Left ventricle myocardium inferior (tissue), 1 donor: ENCODE data around the gene VPS41. TPM values are rescaled to one million over a fixed set of nuclear protein-coding genes. Genes with fewer than 3 reads are reported as not detected.

Source experiments
- DNase-seq: peaks from one replicate; pipeline ENCODE4 v3.0.0-alpha.2; 2020
- H3K27ac ChIP-seq: fragments of 200-600 bp; replicated peaks from 2 replicates; pipeline ENCODE4 v1.8.0; 2021
- H3K27me3 ChIP-seq: fragments of 200-600 bp; 2 replicates; pipeline ENCODE4 v1.8.0; 2021; ENCODE audit warnings: low read depth
- H3K36me3 ChIP-seq: fragments of 200-600 bp; 2 replicates; pipeline ENCODE4 v1.8.0; 2021
- H3K4me1 ChIP-seq: fragments of 200-600 bp; 2 replicates; pipeline ENCODE4 v1.8.0; 2021
- H3K4me3 ChIP-seq: fragments of 200-600 bp; 2 replicates; pipeline ENCODE4 v1.8.0; 2021; ENCODE audit warnings: mild to moderate bottlenecking, moderate library complexity
- H3K9me3 ChIP-seq: fragments of 200-600 bp; replicated peaks from 2 replicates; pipeline ENCODE4 v1.8.0; 2021
- CTCF ChIP-seq: fragments of 200-600 bp; IDR thresholded peaks from 2 replicates; pipeline ENCODE4 v1.8.0; 2021; ENCODE audit warnings: antibody characterized with exemption, mild to moderate bottlenecking, borderline replicate concordance
- intact Hi-C: fragments of 100-400 bp; cut with micrococcal nuclease; formaldehyde crosslinking; loops from one replicate; pipeline ENCODE4 v1.11.0; 2022
- total RNA-seq: library from RNA; stranded (reverse); fragmentation: NEBNext Ultra II Directional; extraction: Animal tissue kit (Norgen Biotek cat#: 25700); gene quantifications from one replicate; pipeline ENCODE4 v1.2.1, GENCODE V29; 2021
- donor health status: DM: no; HTN: yes; CAD: no; lungs with severe emphysema.

Gene VPS41
- total RNA-seq, 1 donor from 2014 or later = 43.7 TPM

- peak; percentile 81 for TF ChIP-seq CTCF
- DNase-seq = no peak
- Histone ChIP-seq H3K27ac (no peak overlapping the region), H3K4me1 (no peaks in the 10 kb centered on the region), H3K27me3 (no peaks in the 10 kb centered on the region), H3K36me3 (peaks cover 23% of the 10 kb centered on the region), H3K4me3 (no peak overlapping the region), H3K9me3 (no peaks in the 10 kb centered on the region)
- intact Hi-C loops = loop anchor here (5.0 kb wide), 1 partner anchor 720 kb away; no protein-coding TSS in a partner anchor
These were observed 112.1 kb downstream of the VPS41 start for GRCh38 chr7:38796626-38797501.

GRCh38 chr7:38795593-38795992 is 113.4 kb downstream of the VPS41 start:
- H3K27ac ChIP-seq = no peak overlapping the region
- H3K27me3 ChIP-seq = no peaks in the 10 kb centered on the region
- no peaks in the 10 kb centered on the region for H3K4me1 ChIP-seq
- intact Hi-C loops = loop anchor here (5.0 kb wide), 1 partner anchor 722 kb away; no protein-coding TSS in a partner anchor
- DNase-seq = no peak
- H3K36me3 ChIP-seq = peaks cover 23% of the 10 kb centered on the region
- H3K9me3 ChIP-seq = no peaks in the 10 kb centered on the region
- no peak for TF ChIP-seq CTCF
- no peak overlapping the region for H3K4me3 ChIP-seq

GRCh38 chr7:38781991-38782390 is 127.0 kb downstream of the VPS41 start:
- Histone ChIP-seq H3K4me1 (no peaks in the 10 kb centered on the region), H3K9me3 (no peaks in the 10 kb centered on the region), H3K4me3 (no peak overlapping the region), H3K27me3 (no peaks in the 10 kb centered on the region), H3K27ac (no peak overlapping the region), H3K36me3 (peaks cover 11% of the 10 kb centered on the region)
- TF ChIP-seq CTCF = no peak
- no peak for DNase-seq
- intact Hi-C loops = no loop called here

- no peak for TF ChIP-seq CTCF
- DNase-seq = no peak
- Histone ChIP-seq H3K27me3 (no peaks in the 10 kb centered on the region), H3K9me3 (no peaks in the 10 kb centered on the region), H3K27ac (no peak overlapping the region), H3K4me1 (no peaks in the 10 kb centered on the region), H3K4me3 (no peak overlapping the region), H3K36me3 (peaks cover 41% of the 10 kb centered on the region)
- intact Hi-C loops = no loop called here
These were observed 131.4 kb downstream of the VPS41 start for GRCh38 chr7:38777609-38778008.

GRCh38 chr7:38775506-38776175 is 133.3 kb downstream of the VPS41 start:
- no peak for TF ChIP-seq CTCF

More at GRCh38 chr7:38775506-38776175, 133.3 kb downstream of the VPS41 start:
- Histone ChIP-seq H3K4me1 (no peaks in the 10 kb centered on the region), H3K36me3 (peaks cover 54% of the 10 kb centered on the region), H3K27me3 (no peaks in the 10 kb centered on the region), H3K27ac (no peak overlapping the region), H3K4me3 (no peak overlapping the region), H3K9me3 (no peaks in the 10 kb centered on the region)
- intact Hi-C loops = no loop called here
- DNase-seq = no peak
